ENCODE results near the gene RNF13.

GRCh38 chr3:149839896-149840295 is 26.9 kb downstream of the RNF13 start:
- no peak for TF ChIP-seq CTCF (IDR thresholded peaks at IDR 0.05)
- TF ChIP-seq POLR2AphosphoS5 (IDR thresholded peaks at IDR 0.05) = no peak
- no peak for TF ChIP-seq POLR2A (IDR thresholded peaks at IDR 0.05)

Measured in prostate gland (tissue), 2 donors.